ENCODE results near the gene MTIF3.

The MTIF3 gene, protein sequence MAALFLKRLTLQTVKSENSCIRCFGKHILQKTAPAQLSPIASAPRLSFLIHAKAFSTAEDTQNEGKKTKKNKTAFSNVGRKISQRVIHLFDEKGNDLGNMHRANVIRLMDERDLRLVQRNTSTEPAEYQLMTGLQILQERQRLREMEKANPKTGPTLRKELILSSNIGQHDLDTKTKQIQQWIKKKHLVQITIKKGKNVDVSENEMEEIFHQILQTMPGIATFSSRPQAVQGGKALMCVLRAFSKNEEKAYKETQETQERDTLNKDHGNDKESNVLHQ

GRCh38 chr13:27449936-27450828, at the start of gene MTIF3:
TSS of gene MTIF3 (minus strand) at chr13:27450564. CDS start at chr13:27440448, 10,116 bp downstream.
- FAIRE-seq, result no peak

DNA sequence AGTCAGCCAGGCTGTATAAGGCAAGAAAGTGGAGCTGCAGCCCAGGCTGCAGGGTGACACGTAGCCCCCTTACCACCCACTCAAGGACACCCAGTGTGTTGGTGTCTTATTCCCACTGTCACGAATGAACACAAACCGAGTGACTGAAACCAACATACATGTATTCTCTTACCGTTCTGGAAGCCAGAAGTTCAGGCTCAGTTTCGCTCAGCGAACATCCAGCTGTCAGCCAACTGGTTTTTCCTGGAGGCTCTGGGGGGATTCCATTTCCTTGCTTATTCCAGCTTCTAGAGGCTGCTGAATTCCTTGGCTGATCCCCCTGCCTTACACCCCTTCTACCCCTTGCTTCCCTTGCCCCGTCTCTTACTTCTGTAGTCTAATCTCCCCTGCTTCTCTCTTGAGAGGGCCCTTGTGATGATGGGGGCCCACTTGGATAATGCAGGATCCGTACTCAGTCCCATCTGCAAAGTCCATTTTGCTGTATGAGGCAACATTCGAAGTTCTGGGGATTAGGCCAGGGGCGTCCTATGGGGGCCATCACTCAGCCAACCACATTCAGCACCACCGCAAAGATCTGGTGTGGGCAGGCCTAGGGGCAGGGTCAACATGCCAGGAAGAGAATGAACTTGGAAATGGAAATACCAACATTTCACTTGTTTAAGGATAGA, 47.3 kb upstream of the MTIF3 start:
- FAIRE-seq, result no peak

DNA sequence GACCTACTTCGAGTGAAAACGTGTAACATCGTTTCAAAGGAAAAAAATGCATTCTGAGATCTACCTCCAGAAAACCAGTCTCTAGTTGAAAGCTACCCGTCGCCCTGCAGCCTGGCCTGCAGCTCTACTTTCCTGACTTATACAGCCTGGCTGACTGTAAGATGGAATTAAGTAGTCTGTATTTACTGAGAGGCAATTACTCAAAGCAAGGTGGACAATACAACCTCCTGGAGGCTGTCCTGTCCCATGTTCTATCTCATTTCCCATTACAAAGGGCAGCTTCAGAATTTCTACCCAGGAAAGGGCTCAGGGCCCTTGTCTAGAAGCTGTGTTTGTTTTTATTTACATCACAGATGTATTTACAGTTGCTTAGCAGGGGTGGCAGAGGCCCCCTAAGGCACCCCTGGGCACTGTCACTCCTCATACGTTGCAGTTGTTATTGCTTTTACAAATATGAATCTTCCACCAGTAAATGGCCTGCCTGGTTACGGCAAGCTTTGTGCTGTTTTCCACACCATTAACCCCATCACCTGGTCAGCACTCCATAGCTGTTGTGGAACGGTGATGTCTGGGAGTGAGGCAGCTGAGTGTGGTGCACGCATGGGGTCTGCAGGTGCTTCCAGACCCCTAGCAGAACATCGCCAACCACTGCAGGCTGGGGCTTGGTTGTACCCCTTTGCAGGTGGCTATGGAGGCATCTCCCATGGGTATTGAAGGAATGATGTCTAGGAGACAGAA, 46.3 kb upstream of the MTIF3 start:
- no peak for FAIRE-seq

GRCh38 chr13:27496006-27496405, 45.6 kb upstream of the MTIF3 start:
- FAIRE-seq, result no peak

GRCh38 chr13:27495551-27495950, 45.2 kb upstream of the MTIF3 start:
- no peak for FAIRE-seq

DNA sequence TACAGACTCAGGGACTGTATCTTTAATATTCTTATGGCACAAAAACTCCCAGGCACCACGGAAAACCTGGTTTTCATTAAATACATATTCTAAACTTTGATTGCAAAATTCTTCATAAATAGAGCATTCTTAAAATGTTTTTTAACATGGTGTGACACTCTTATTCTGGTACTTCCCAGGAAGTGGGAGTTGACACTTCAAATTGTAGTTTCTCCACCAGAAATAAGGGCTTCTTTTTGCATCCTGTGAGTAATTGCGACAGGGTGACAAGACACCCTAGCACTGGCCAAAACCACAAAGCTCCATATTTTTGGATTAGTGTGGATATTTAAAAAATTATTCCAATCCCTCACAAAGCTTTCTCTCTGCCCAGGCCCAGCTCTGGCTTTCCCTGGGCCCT, 43.6 kb upstream of the MTIF3 start:
- no peak for FAIRE-seq

GRCh38 chr13:27489456-27489855, 39.1 kb upstream of the MTIF3 start:
- no peak for FAIRE-seq

DNA sequence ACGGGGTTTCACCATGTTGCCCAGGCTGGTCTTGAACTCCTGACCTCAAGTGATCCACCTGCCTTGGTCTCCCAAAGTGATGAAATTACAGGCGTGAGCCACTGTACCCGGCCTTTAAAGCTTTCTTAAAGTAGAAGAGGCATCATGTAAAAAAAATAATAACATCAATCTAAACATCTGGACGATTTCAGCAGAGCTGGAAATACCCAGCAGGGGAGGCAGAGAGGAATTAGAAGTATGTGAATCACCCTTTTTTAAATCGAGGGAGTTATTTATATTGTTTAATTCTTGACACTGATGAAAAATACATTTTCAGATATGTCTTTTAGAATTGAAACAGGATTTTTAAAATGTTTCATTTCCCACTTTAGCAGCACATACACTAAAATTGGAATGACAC, 37.4 kb upstream of the MTIF3 start:
- no peak for FAIRE-seq

DNA sequence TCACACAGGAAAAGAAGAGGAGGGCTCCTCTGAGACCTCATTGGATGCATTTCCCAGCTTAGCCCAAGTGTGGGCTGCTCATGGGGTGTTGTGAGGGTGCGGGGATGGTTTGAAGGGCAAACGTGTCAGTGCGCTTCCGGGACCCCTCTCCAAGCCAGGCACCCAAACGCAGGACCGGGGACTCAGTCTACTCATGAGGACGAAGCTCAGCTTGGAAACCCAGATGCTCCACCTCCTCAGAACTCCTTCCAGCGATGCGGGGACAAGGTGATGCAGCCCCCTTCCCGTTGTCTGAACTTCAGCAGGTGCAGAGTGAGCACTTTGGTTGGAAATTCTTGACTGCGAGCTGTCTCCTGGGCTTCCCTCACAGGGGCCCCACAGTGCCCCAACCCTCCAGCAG, 33.1 kb upstream of the MTIF3 start:
- no peak for FAIRE-seq

- FAIRE-seq, result no peak
Observed at GRCh38 chr13:27482983-27483382, 32.6 kb upstream of the MTIF3 start.

- no peak for FAIRE-seq
Observed at GRCh38 chr13:27481766-27482165, 31.4 kb upstream of the MTIF3 start.

DNA sequence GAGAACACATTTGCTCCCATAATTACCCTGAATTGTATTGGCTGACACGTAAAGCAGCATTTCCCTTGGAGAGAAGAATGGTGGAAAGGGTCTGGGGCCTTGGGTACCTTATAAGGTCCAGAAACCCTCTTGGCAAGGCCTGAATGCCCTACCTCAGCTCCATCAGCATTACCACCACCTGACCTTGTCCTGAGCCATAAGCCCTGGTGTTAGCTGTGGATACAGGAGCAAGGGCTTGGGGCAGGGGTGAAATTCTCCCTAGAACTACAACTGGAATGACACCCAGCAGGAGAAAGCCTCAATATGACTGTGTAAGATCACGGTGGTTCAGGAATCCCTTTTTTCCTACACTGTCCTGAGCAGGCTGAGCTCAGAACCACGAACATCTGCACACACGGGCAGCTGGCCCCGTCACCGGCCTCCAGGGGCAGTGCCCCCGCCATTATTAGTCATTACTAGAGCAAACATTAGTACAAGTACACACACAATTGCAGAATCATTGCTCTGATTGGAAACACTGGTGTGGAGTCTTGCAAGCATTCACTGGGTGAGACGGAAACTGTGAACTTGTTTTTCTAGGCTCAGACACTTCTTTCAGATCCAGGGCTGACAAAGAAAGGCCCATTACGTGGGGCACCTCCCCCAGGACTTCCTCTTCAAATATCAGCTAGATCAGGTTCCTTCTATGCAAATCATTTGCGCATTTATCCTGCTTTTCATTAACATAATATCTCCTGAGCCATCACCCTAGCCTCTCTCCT, 26.8 kb upstream of the MTIF3 start:
- FAIRE-seq, result no peak

GRCh38 chr13:27474751-27475268, 24.4 kb upstream of the MTIF3 start:
- FAIRE-seq, result no peak

GRCh38 chr13:27472941-27473340, 22.6 kb upstream of the MTIF3 start:
- FAIRE-seq, result no peak

DNA sequence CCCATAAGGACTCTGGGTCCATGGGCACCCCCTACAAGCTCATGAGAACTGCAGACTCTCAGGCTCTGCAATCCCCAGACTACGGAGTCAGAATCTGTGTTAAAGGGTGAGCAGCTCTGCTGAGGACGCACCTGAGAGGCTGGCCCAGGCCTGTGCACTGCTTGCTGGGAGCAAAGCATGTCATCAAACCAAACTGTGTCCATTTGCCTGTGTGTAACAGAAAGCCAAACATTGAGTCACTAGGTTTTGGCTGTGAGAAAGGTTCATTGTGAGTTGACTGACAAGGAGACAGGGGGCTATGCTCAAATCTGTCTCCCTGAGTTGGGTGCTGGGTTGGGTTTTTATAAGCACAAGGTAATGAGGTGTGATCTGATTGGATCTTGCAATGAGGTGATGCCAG, 22.1 kb upstream of the MTIF3 start:
- no peak for FAIRE-seq

DNA sequence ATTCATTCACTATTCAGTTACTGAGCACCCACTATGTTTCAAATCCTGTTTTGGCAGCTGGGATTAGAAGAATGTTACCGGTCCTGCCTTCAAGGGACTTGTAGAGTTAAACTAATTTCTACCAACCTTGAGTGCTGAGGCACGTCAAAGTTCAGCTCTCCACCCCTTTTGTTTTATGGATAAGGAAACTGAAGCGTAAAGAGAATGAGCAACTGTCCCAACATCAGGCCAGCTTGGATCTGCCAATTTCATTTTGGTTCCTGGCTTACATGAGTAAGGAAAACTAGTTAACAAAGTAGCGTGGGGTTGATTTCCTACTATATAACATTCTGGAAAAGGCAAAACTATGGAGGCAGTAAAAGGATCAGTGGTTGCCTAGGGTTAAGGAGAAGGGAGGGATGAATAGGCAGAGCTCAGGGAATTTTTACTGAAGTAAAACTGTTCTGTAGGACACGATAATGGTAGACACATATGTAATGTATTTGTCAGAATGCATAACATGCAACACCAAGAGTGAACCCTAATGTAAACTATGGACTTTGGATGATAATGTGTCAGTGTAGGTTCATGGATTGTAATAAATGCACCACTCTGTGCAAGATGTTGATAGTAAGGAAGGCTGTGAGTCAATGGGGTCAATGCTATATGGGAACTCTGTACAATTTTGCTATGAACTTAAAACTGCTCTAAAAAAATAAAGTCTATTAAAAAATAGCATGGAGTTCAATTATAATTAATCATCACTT, 19.9 kb upstream of the MTIF3 start:
- FAIRE-seq, result no peak

DNA sequence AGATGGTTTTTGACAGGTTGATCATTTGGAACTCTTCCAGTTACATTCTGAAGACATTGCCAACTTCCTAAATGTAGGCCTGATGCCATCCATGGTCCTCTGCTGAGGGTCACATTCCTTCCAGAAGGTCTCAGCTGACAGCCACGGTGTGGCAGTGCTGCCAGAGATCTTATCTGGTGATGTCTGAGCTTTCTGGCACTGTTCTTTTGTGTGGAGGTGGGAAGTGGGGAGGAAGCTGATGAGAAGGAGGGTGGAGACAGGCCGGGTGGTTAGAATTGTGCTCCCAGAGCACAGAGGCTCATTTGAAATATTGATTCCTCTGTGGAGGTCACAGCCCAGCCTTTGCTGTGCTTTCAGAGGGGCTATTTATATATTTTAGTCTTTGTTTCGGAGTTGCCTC, 16.1 kb upstream of the MTIF3 start:
- FAIRE-seq, result no peak

DNA sequence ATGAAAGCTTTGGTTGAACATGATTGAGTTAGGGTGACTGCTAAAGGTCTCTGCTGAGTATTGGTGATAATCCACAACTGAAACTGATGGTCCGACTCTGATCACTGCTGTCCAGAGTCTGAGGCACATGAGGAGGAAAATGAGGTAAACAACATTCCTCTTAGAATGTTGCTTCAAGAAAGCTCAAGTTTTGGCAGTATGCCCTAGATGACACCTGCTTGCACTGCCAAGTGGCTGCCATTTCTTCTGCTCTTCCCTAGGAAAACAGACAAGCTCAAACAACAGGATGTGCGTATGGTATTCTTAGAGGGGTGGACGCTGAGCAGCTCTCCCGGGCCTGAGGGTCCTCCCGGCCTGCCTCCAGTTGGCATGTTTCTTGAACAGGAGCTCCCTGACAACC, 15.2 kb upstream of the MTIF3 start:
- no peak for FAIRE-seq

DNA sequence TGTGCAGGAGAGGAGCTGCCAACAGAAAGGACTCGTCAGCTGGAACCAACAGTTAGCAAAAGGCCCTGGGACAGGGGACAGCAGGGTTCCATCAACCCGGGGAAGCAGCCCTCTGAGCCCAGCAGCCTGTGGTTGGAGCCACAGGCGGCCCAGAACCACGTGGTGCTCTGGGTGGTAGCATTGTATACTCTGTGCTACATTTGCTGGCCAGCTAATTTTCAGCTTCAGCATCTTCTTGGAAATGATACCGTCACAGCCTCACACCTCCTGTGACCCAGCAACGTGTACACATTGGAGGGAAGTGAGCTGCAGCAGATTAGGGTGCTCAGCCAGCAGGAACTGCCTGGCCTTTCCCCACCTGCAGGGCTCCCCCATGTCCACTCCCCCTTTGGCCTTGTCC, 13.1 kb upstream of the MTIF3 start:
- FAIRE-seq, result no peak

DNA sequence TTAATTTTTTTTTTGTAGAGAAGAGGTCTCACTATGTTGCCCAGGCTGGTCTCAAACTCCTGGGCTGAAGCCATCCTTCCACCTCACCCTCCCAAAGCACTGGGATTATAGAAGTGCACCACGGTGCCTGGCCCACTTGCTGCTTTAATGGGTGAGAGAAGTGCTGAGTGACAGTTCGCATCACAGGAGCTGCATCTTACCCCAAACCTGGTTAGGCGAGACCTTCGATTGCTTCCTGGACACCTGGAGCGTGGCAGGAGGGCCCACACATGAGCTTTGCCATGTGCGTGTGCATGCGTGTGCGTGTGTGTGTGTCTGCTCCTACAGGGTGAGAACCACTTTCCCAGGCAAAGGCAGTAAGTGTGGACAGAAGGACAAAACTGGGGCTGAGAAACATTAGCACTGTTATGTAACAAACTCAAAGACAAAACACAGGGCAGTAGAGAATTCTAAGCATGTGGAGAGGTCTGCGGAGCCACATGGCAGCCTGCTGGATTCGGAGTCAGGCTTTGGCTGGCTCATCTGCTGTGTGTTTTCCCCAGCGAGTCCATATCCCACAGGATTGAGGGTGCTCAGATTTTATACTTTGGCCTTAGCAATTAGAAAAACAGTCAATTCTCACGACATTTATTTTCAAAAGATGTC, 11.7 kb upstream of the MTIF3 start:
- no peak for FAIRE-seq

Data from TTC549 (cell line).